IMR-90 (cell line): Measurements from ENCODE around the gene CPNE4.

ENCODE experiments used
- BHLHE40 ChIP-seq: fragments of 150-350 bp; IDR thresholded peaks from 2 replicates; pipeline ENCODE4 v1.6.1; 2016; ENCODE audit warnings: mild to moderate bottlenecking, low read depth, low read length
- CEBPB ChIP-seq: IDR thresholded peaks from 2 replicates; pipeline ENCODE4 v1.6.1; 2012; ENCODE audit warnings: low read depth, low read length, improper control_type of control experiment
- FOS ChIP-seq: fragments of 150-350 bp; IDR thresholded peaks from 2 replicates; pipeline ENCODE4 v1.6.1; 2016; ENCODE audit warnings: low read depth, low read length
- POLR2A ChIP-seq: IDR thresholded peaks from 2 replicates; pipeline ENCODE4 v1.6.1; 2012; ENCODE audit warnings: mild to moderate bottlenecking, low read depth, low read length
- RFX5 ChIP-seq: IDR thresholded peaks from 2 replicates; pipeline ENCODE4 v1.8.0; 2012; ENCODE audit warnings: low read depth, mild to moderate bottlenecking, low read length, moderate library complexity
- TF ChIP-seq, protein P1 (sequence below): conservative IDR thresholded peaks from 2 replicates; pipeline ENCODE4 v1.5.1; 2012; ENCODE audit warnings: mild to moderate bottlenecking, low read depth, low read length, improper control_type of control experiment
- TF ChIP-seq, protein P2 (sequence below): fragments of 150-350 bp; IDR thresholded peaks from 2 replicates; pipeline ENCODE4 v1.6.1; 2016; ENCODE audit warnings: low read depth, mild to moderate bottlenecking, low read length, moderate library complexity, borderline replicate concordance
- TF ChIP-seq, protein P3 (sequence below): fragments of 150-350 bp; IDR thresholded peaks from 2 replicates; pipeline ENCODE4 v1.6.1; 2017; ENCODE audit warnings: mild to moderate bottlenecking, antibody characterized with exemption, low read length, low read depth

DNA sequence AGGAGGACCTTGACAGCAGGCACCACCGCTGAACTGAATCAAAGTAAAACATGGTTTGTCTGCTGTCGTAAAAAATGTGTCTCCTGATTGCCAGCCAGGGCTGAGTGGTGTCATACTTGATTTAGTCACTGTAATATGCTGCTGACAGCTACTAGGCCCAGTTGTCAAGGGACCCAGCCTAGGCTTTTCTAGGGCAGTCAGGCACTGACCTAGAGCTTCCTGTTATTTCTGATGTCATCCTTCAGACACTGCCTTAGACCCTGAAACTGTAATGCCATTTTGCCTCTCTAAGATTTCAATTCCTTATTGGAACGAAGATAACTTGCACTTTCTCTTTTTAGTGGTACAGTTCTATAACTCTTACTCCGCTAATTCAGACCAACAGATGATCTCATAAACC, 529.4 kb downstream of the CPNE4 start:
- no peak for TF ChIP-seq FOS
- TF ChIP-seq, protein P1, sequence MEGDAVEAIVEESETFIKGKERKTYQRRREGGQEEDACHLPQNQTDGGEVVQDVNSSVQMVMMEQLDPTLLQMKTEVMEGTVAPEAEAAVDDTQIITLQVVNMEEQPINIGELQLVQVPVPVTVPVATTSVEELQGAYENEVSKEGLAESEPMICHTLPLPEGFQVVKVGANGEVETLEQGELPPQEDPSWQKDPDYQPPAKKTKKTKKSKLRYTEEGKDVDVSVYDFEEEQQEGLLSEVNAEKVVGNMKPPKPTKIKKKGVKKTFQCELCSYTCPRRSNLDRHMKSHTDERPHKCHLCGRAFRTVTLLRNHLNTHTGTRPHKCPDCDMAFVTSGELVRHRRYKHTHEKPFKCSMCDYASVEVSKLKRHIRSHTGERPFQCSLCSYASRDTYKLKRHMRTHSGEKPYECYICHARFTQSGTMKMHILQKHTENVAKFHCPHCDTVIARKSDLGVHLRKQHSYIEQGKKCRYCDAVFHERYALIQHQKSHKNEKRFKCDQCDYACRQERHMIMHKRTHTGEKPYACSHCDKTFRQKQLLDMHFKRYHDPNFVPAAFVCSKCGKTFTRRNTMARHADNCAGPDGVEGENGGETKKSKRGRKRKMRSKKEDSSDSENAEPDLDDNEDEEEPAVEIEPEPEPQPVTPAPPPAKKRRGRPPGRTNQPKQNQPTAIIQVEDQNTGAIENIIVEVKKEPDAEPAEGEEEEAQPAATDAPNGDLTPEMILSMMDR = no peak
- TF ChIP-seq CEBPB = no peak
- no peak for TF ChIP-seq POLR2A
- no peak for TF ChIP-seq RFX5
- TF ChIP-seq BHLHE40 = no peak
- TF ChIP-seq, protein P2, sequence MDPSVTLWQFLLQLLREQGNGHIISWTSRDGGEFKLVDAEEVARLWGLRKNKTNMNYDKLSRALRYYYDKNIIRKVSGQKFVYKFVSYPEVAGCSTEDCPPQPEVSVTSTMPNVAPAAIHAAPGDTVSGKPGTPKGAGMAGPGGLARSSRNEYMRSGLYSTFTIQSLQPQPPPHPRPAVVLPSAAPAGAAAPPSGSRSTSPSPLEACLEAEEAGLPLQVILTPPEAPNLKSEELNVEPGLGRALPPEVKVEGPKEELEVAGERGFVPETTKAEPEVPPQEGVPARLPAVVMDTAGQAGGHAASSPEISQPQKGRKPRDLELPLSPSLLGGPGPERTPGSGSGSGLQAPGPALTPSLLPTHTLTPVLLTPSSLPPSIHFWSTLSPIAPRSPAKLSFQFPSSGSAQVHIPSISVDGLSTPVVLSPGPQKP = no peak
- TF ChIP-seq, protein P3, sequence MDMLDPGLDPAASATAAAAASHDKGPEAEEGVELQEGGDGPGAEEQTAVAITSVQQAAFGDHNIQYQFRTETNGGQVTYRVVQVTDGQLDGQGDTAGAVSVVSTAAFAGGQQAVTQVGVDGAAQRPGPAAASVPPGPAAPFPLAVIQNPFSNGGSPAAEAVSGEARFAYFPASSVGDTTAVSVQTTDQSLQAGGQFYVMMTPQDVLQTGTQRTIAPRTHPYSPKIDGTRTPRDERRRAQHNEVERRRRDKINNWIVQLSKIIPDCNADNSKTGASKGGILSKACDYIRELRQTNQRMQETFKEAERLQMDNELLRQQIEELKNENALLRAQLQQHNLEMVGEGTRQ = no peak
